Neural progenitor cell (in vitro differentiated cells): Measurements from ENCODE around the gene TNFRSF13B.

Experiments used
- EZH2 ChIP-seq: fragments of 200-600 bp; sonication (generic); IDR thresholded peaks from 2 replicates; pipeline ENCODE4 v1.6.1; 2017; ENCODE audit warnings: antibody characterized with exemption, mild to moderate bottlenecking, moderate library complexity
- EZH2phosphoT487 ChIP-seq: fragments of 200-600 bp; sonication (generic); IDR thresholded peaks from 2 replicates; pipeline ENCODE4 v1.6.1; 2017; ENCODE audit warnings: antibody characterized with exemption
- TF ChIP-seq, protein P1 (sequence below): fragments of 200-600 bp; sonication (generic); IDR thresholded peaks from 2 replicates; pipeline ENCODE4 v1.5.1; 2017; ENCODE audit warnings: antibody characterized with exemption, mild to moderate bottlenecking

DNA sequence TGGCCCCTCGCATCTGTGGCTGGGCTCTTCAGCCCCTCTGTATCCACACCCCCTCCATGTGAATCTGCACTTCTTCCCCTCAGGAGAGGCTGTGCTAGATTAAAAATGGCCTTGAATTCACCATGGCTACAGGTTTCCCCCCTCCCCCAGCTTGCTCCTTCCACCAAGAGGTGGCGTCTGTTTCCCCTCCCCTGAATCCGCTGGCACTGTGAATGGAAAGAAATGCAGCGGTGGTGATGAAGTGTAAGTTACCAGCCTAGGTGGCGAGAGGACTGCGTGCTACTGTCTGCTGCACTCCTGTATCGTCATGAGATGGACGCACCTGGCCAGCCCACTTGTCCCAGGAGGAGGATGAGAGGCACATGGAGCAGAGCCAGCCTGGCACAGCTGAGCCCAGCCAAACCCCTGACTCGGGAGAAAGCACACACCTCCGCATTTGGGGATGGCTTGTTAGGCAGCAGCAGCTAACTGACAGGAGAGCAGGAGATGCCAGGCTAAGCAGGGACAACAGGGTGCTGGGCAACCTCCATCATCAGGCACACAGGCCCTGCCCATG, 26.2 kb downstream of the TNFRSF13B start:
- TF ChIP-seq, protein P1, sequence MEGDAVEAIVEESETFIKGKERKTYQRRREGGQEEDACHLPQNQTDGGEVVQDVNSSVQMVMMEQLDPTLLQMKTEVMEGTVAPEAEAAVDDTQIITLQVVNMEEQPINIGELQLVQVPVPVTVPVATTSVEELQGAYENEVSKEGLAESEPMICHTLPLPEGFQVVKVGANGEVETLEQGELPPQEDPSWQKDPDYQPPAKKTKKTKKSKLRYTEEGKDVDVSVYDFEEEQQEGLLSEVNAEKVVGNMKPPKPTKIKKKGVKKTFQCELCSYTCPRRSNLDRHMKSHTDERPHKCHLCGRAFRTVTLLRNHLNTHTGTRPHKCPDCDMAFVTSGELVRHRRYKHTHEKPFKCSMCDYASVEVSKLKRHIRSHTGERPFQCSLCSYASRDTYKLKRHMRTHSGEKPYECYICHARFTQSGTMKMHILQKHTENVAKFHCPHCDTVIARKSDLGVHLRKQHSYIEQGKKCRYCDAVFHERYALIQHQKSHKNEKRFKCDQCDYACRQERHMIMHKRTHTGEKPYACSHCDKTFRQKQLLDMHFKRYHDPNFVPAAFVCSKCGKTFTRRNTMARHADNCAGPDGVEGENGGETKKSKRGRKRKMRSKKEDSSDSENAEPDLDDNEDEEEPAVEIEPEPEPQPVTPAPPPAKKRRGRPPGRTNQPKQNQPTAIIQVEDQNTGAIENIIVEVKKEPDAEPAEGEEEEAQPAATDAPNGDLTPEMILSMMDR, result peak; percentile 37
- no peak for TF ChIP-seq EZH2
- no peak for TF ChIP-seq EZH2phosphoT487
